A375 (cell line): ENCODE data around the gene SHD. TPM values are rescaled to one million over a fixed set of nuclear protein-coding genes. Genes with fewer than 3 reads are reported as not detected.

Experiments
- total RNA-seq: library from RNA; depleted of rRNA; stranded (reverse); fragments of >200 nt; shearing (Covaris generic); gene quantifications from 2 replicates; pipeline ENCODE4 v1.2.3, GENCODE V29; 2014; rRNA removed

The SHD gene, protein sequence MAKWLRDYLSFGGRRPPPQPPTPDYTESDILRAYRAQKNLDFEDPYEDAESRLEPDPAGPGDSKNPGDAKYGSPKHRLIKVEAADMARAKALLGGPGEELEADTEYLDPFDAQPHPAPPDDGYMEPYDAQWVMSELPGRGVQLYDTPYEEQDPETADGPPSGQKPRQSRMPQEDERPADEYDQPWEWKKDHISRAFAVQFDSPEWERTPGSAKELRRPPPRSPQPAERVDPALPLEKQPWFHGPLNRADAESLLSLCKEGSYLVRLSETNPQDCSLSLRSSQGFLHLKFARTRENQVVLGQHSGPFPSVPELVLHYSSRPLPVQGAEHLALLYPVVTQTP
- total RNA-seq: not detected in 2 replicates

DNA sequence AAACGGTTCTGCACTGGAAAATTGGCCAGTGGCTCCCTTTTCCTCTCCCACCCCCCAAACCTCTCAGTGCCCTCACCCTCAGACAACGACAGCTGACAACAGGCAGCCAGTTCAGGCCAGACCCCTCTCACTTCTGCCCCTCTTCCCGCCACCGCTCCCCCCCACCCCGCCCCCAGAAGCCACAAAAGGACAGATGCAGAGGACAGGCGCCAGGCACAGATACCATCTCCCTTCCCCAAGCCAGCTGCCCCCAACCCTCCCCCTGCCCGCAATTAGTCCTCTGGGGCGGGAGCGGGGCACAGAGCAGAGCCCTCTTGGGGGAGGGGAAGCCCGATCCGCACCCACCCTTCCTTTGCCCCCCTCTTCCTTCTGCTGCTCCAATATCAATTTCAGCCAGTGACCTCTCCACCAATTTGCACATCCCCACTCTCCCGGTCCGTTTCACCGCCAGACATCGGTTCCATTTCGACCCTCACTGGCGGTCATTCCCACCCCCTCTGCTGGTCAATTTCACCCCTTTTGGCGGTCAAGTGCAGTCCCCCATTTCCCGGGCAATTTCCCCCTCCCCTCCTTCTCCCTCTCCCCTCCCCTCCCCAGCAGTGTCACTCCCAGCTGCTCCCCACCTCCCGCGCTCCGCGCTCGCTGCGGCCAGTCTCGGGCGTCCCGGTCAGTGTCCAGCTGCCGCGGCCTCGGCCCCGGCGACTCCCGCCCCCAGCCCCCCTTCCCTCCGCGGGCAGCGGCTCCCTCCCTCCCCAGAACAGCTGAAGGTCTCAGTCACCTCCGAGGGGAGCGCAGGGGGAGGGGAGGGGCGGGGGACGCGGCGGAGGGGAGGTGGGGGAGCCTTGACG is at the start of gene SHD:
SHD (plus strand) TSS at position 848 of the 848 bp plus-strand sequence. CDS start 798 bp downstream, outside the sequence.

DNA sequence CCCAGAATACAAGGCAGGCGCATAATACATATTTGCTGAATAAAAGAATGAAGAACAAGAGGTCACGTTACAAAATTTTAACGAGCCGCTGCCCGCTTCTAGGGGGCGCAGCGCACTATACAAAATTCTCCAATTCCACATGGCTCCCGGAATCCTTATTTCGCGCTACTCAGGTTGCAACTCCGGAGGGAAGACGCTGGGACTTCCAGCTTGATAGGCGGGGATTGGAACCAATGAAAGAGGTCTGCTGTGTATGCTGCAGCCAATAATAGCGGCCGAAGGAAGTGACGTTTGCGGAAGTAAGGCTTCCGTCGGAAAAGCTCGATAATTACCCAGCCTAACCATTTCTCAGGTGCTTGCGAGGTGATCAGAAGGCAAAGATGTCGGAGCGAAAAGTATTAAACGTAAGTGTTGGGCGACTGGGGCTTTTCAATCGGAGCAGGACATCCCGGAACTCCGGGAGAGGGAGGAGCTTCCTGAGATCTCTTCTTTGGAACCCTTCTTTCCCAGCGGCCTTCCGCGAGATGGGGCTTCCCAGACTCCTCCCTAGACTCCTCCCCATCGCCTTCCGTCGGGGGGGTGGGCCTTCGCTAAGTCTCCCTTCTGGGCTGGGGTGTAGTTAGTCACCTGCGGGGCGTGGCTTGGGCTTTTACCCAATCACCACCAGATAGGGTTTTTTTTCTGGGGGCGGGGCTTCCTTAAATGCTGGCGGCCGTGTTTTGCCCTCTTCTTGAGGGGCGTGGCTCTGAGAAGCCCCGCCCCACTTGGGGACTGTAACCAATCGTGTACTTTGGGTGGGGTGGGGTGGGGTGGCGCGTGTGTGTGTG is 32.1 kb upstream of the SHD start, which contains the start of gene YJU2:
YJU2 (plus strand) TSS at position 314 of the 827 bp plus-strand sequence; CDS start at position 381, 67 bp downstream.

DNA sequence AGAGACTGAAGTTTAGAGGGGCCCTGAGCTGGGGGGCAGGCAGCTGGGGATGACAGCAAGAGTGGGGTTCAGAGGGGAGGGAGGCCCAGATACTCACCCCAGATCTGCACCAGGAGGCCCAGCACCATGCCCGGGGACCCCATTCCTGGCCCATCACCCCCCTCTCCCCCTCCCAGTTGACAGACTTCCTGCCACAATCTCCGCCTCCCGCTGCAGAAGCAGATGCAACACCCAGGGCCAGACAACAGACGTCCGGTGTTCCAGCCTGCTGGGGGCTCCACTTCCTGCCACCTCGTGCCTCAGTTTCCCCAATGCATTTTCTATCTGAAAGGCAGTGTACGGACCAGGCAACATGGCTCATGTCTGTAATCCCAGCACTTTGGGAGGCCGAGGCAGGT is 23.2 kb downstream of the SHD start, which contains the start of gene TMIGD2:
TMIGD2 (minus strand) TSS at position 147 of the 398 bp plus-strand sequence; CDS start at position 143, 4 bp downstream.

DNA sequence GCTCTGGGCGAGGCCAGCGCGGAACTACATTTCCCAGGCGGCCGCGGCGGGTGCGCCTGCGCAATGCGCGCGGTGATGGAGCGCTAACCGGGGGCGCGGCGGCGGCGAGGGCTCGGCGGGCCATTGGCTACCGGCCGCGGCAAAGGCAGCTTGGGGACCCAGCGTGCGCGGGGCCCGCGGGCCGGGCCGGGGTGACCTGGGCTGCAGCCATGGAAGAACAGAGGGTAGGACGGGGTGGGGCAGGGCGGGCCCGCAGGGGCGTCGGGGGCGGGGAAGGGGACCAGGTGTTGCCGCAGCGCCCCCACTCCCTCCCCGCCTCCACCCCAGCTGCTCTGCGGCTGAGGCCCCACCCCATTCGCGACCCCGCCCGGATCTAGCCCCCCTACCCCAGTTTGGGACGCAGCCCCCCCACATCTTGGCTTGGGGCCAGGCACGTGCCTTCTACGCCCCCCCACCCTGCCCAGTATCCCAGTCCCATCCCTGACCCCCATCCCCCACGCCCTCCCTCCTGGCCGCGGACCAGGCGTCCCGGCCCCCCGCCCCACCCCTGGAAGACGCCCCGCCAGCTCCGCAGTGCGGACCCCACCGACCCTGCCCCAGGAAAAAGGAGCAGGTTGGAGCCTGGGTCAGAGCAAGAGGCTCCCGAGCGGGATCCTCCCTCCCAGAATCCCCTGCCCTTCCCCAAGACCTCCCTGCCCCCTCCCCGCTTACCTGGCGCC is 25.6 kb downstream of the SHD start, which contains the start of gene FSD1:
FSD1 (plus strand) TSS at position 61 of the 719 bp plus-strand sequence; CDS start at position 210, 149 bp downstream.

DNA sequence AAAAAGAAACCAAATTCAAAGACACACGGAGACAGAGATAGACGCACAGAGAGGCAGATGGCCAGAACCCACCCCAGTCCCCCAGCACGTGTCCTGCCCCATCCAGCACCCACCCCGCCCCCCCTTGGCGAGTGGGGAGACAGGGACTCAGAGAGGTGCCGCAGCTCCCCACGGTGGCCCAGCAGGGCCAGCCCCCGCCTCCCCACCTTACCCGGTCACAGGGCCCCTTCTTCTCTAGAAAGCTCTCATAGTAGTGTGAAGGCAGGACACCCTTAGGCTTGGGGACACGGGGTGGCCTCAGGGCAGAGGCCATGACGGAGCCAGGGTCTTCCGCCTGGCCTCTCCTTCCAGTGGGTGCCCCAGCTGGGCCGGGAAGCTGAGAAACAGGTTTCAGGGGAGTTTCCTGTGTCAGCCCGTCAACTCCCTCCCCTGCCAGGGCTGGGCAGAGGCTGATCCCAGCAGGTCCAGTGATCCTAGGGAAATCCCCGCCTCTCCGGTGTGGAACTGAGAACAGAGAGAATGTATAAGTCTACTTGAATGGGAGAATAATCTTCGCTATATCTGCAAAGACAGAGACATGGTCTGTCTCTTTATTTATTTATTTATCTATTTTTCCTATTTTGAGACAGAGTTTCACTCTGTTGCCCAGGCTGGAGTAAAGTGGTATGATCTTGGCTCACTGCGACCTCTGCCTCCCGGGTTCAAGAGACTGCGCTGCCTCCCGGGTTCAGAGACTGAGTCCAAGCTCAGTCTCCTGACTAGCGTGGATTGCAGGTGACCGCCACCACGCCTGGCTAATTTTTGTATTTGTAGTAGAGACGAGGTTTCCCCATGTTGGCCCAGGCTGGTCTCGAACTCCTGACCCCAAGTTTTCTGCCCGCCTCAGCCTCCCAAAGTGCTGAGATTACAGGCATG is 59.6 kb downstream of the SHD start, which contains the start of gene STAP2:
STAP2 (minus strand) TSS at position 387 of the 915 bp plus-strand sequence; CDS start at position 313, 74 bp downstream.

Other genes with a start within 250 kb of the SHD start
- gene ZBTB7A, start 212.4 kb upstream of the SHD start, total RNA-seq: 19.4 and 25.3 TPM in 2 replicates
- 135 and 145 TPM in 2 replicates for gene MAP2K2, start 155.1 kb upstream of the SHD start, total RNA-seq
- gene CREB3L3, start 125.6 kb upstream of the SHD start, total RNA-seq: not detected in 2 replicates
- 26.9 and 28.0 TPM in 2 replicates for gene SIRT6, start 96.7 kb upstream of the SHD start, total RNA-seq
- 0.49 and 0.80 TPM in 2 replicates for gene ANKRD24, start 96.6 kb upstream of the SHD start, total RNA-seq
- 1.8 and 4.5 TPM in 2 replicates for gene EBI3, start 49.7 kb upstream of the SHD start, total RNA-seq
- 48.2 and 48.4 TPM in 2 replicates for gene YJU2, start 32.2 kb upstream of the SHD start, total RNA-seq
- not detected in 2 replicates for gene TMIGD2, start 23.1 kb downstream of the SHD start, total RNA-seq
- gene FSD1, start 25.3 kb downstream of the SHD start, total RNA-seq: 46.5 and 48.8 TPM in 2 replicates
- gene STAP2, start 59.6 kb downstream of the SHD start, total RNA-seq: 7.2 and 7.9 TPM in 2 replicates
- 5.1 and 7.1 TPM in 2 replicates for gene MPND, start 64.3 kb downstream of the SHD start, total RNA-seq
- 79.5 and 85.0 TPM in 2 replicates for gene SH3GL1, start 121.3 kb downstream of the SHD start, total RNA-seq
- gene CHAF1A, start 123.4 kb downstream of the SHD start, total RNA-seq: 65.7 and 78.7 TPM in 2 replicates
- 80.4 and 87.6 TPM in 2 replicates for gene UBXN6, start 178.5 kb downstream of the SHD start, total RNA-seq
- 75.7 and 79.9 TPM in 2 replicates for gene HDGFL2, start 193.0 kb downstream of the SHD start, total RNA-seq
- gene PLIN4, start 239.2 kb downstream of the SHD start, total RNA-seq: 3.9 and 4.1 TPM in 2 replicates